CD14-positive monocyte (primary cell): Measurements from ENCODE around the gene INSIG2. TPM values are rescaled to one million over a fixed set of nuclear protein-coding genes. Genes with fewer than 3 reads are reported as not detected.
A peak's percentile ranks its signal among the peaks of the same experiment; 100 is the strongest.

Experiments used
- DNase-seq, 3 donors: peaks; one replicate each; pipeline ENCODE4 v3.0.0-alpha.2; 2011 to 2022
- H2AFZ ChIP-seq: 2 replicates; pipeline ENCODE4 v1.6.0; 2012; ENCODE audit warnings: mild to moderate bottlenecking, low read depth, low read length, inconsistent platforms; ENCODE audit not compliant: insufficient read depth, poor library complexity, severe bottlenecking
- H3K27ac ChIP-seq, 2 donors: 1 replicate in 1 of 2; 2 replicates in 1 of 2; pipeline ENCODE4 v1.5.1; 2012 to 2013; ENCODE audit warnings: low read length in 2 of 2, control low read depth in 1 of 2, inconsistent platforms in 1 of 2, low read depth in 1 of 2, mild to moderate bottlenecking in 1 of 2
- H3K27me3 ChIP-seq, 2 donors: one replicate each; pipeline versions ENCODE4 v1.6.0 to v1.6.1; 2011 to 2013; ENCODE audit warnings: low read length in 2 of 2; ENCODE audit not compliant: control insufficient read depth in 2 of 2, insufficient read depth in 2 of 2
- H3K36me3 ChIP-seq, 2 donors: replicated peaks in 1 of 2; 1 replicate in 1 of 2; 2 replicates in 1 of 2; pipeline versions ENCODE4 v1.5.1 to v1.6.1; 2012 to 2013; ENCODE audit warnings: low read length in 2 of 2, control low read depth in 1 of 2, inconsistent platforms in 1 of 2, mild to moderate bottlenecking in 1 of 2; ENCODE audit not compliant: insufficient read depth in 2 of 2, control insufficient read depth in 1 of 2
- H3K4me1 ChIP-seq, 2 donors: 1 replicate in 1 of 2; 2 replicates in 1 of 2; pipeline versions ENCODE4 v1.5.1 to v1.6.1; 2012 to 2013; ENCODE audit warnings: low read length in 2 of 2, control low read depth in 1 of 2, inconsistent platforms in 1 of 2, mild to moderate bottlenecking in 1 of 2, moderate library complexity in 1 of 2; ENCODE audit not compliant: insufficient read depth in 2 of 2, control insufficient read depth in 1 of 2
- H3K4me2 ChIP-seq: replicated peaks from 2 replicates; pipeline ENCODE3; 2012; ENCODE audit warnings: low read length, moderate library complexity, mild to moderate bottlenecking; ENCODE audit not compliant: poor library complexity, severe bottlenecking; ENCODE audit errors: extremely low read depth
- H3K4me3 ChIP-seq, 3 experiments: fragments of 200-600 bp in 1 of 3; sonication (generic) in 1 of 3; replicated peaks in 1 of 3; 1 replicate in 2 of 3; 2 replicates in 1 of 3; pipeline ENCODE4 v1.5.1; 2011 to 2013; ENCODE audit warnings: low read length in 3 of 3, mild to moderate bottlenecking in 3 of 3, control low read depth in 2 of 3, low read depth in 2 of 3, inconsistent platforms in 1 of 3, moderate library complexity in 1 of 3
- H3K79me2 ChIP-seq: 2 replicates; pipeline ENCODE4 v1.6.0; 2012; ENCODE audit warnings: mild to moderate bottlenecking, control low read depth, inconsistent platforms, low read length, moderate library complexity; ENCODE audit not compliant: insufficient read depth
- H3K9ac ChIP-seq: 2 replicates; pipeline ENCODE4 v1.6.0; 2017; ENCODE audit warnings: low read length, mild to moderate bottlenecking; ENCODE audit not compliant: insufficient read depth, poor library complexity, severe bottlenecking
- H3K9me3 ChIP-seq, 2 donors: replicated peaks in 1 of 2; 1 replicate in 1 of 2; 2 replicates in 1 of 2; pipeline versions ENCODE4 v1.5.1 to v1.6.1; 2012 to 2013; ENCODE audit warnings: low read length in 2 of 2, control low read depth in 1 of 2; ENCODE audit not compliant: control insufficient read depth in 1 of 2, insufficient read depth in 1 of 2
- H4K20me1 ChIP-seq: 2 replicates; pipeline ENCODE4 v1.6.0; 2012; ENCODE audit warnings: mild to moderate bottlenecking, low read length, control low read depth, moderate library complexity; ENCODE audit not compliant: insufficient read depth
- H3K27ac Mint-ChIP-seq, 7 donors: one replicate each; pipeline ENCODE4 v1.8.0; 2020; ENCODE audit warnings: mild to moderate bottlenecking in 7 of 7, mixed read lengths in 7 of 7, moderate library complexity in 6 of 7, inconsistent platforms in 2 of 7
- H3K27me3 Mint-ChIP-seq, 3 donors: one replicate each; pipeline ENCODE4 v1.8.0; 2021 to 2022; ENCODE audit warnings: low read depth in 3 of 3, mild to moderate bottlenecking in 3 of 3, mixed read lengths in 3 of 3, moderate library complexity in 3 of 3, inconsistent platforms in 1 of 3
- H3K36me3 Mint-ChIP-seq, 2 donors: one replicate each; pipeline ENCODE4 v1.8.0; 2020; ENCODE audit warnings: mixed read lengths in 2 of 2, inconsistent platforms in 1 of 2, mild to moderate bottlenecking in 1 of 2
- H3K4me1 Mint-ChIP-seq: one replicate; pipeline ENCODE4 v1.8.0; 2020; ENCODE audit warnings: mild to moderate bottlenecking, mixed read lengths
- H3K4me3 Mint-ChIP-seq, 2 donors: one replicate each; pipeline ENCODE4 v1.8.0; 2020; ENCODE audit warnings: mild to moderate bottlenecking in 2 of 2, mixed read lengths in 2 of 2, moderate library complexity in 1 of 2
- H3K9me3 Mint-ChIP-seq, 7 donors: one replicate each; pipeline ENCODE4 v1.8.0; 2020 to 2022; ENCODE audit warnings: mixed read lengths in 7 of 7, mild to moderate bottlenecking in 6 of 7, moderate library complexity in 6 of 7, inconsistent platforms in 2 of 7
- CTCF ChIP-seq: fragments of 200-600 bp; IDR thresholded peaks from one replicate; pipeline ENCODE4 v1.8.0; 2022; ENCODE audit warnings: antibody characterized with exemption, mild to moderate bottlenecking
- WGBS: methylation state at CpG from one replicate; pipeline ENCODE4 v1.1.5; 2013; ENCODE audit warnings: missing lambda C conversion rate; ENCODE audit not compliant: insufficient coverage; 5-methylcytosine and 5-hydroxymethylcytosine counted together
- intact Hi-C, 2 donors: fragments of 100-400 bp; cut with micrococcal nuclease; formaldehyde crosslinking; loops; one replicate each; pipeline versions ENCODE4 v1.15.0 to v1.15.1; 2023
- polyA plus RNA-seq, 3 donors: library from polyadenylated mRNA; depleted of rRNA in 1 of 3; unstranded in 2 of 3; stranded (reverse) in 1 of 3; fragments of 300-500 nt in 2 of 3; fragments of >200 nt in 1 of 3; fragmentation: Illumina TruSeq in 2 of 3; gene quantifications; 1 replicate in 2 of 3; 2 replicates in 1 of 3; pipeline ENCODE4 v1.2.3, GENCODE V29; 2012 to 2021

INSIG2 gene
- polyA plus RNA-seq, 3 donors, result 13.6 to 17.2 (median 14.8) TPM

- H3K36me3 Mint-ChIP-seq, result no peaks in the 10 kb centered on the region
- no peaks in the 10 kb centered on the region for H3K9me3 Mint-ChIP-seq
- no peaks in the 10 kb centered on the region for H4K20me1 ChIP-seq
- no peak for TF ChIP-seq CTCF
- DNase-seq, result no peak
- intact Hi-C loops, result loop anchor here (10.0 kb wide), 2 partner anchors 51 to 61 kb away; no protein-coding TSS in a partner anchor
- no peak overlapping the region for H3K9ac ChIP-seq
- no CpG with 5 or more reads among the region's 3 CpGs for WGBS
- peaks cover 15% of the 10 kb centered on the region for H3K4me1 Mint-ChIP-seq
- H3K27me3 ChIP-seq, result peaks cover 11 to 19% of the 10 kb centered on the region in 2 donors
- no peaks in the 10 kb centered on the region for H3K9me3 ChIP-seq
- peaks cover 20 to 27% of the 10 kb centered on the region in 2 donors for H3K4me1 ChIP-seq
- no peak overlapping the region for H3K27ac ChIP-seq
- H2AFZ ChIP-seq, result no peak overlapping the region
- no peak overlapping the region for H3K27ac Mint-ChIP-seq
- H3K4me2 ChIP-seq, result no peak overlapping the region
- H3K4me3 Mint-ChIP-seq, result no peak overlapping the region
- peaks cover 4 to 18% (median 9%) of the 10 kb centered on the region in 3 donors for H3K27me3 Mint-ChIP-seq
- H3K36me3 ChIP-seq, result no peaks in the 10 kb centered on the region
- H3K79me2 ChIP-seq, result peaks cover 30% of the 10 kb centered on the region
- H3K4me3 ChIP-seq, result no peak overlapping the region
Observed at GRCh38 chr2:118086024-118086633, 2.1 kb upstream of the INSIG2 start.

GRCh38 chr2:118089139-118089800 is 999 bp downstream of the INSIG2 start:
- Histone ChIP-seq H3K36me3 (no peaks in the 10 kb centered on the region), H3K9ac (peak overlapping the region; percentile 87), H3K4me1 (peaks cover 20 to 27% of the 10 kb centered on the region in 2 donors), H4K20me1 (peaks cover 14% of the 10 kb centered on the region), H3K4me2 (peak overlapping the region; percentile 95), H3K4me3 (peak overlapping the region; percentile 83 to 96 (median 92)), H3K27ac (peak overlapping the region in 1 of 2 donors; percentile 92), H3K9me3 (no peaks in the 10 kb centered on the region), H3K79me2 (peaks cover 50% of the 10 kb centered on the region), H3K27me3 (peaks cover 0 to 8% of the 10 kb centered on the region in 2 donors), H2AFZ (peak overlapping the region; percentile 91)
- Mint-ChIP-seq H3K4me1 (peaks cover 20% of the 10 kb centered on the region), H3K27me3 (peaks cover 0 to 6% (median 2%) of the 10 kb centered on the region in 3 donors), H3K9me3 (no peaks in the 10 kb centered on the region), H3K27ac (peak overlapping the region in 6 of 7 donors; percentile 0 to 93 (median 88)), H3K36me3 (no peaks in the 10 kb centered on the region), H3K4me3 (peak overlapping the region; percentile 88 to 98)
- WGBS, result 1% methylated on average over 8 of the region's 11 CpGs
- peak; percentile 39 to 71 (median 49) for DNase-seq
- intact Hi-C loops, result loop anchor here (10.0 kb wide), 2 partner anchors 54 to 64 kb away; no protein-coding TSS in a partner anchor
- TF ChIP-seq CTCF, result peak; percentile 23
